IMR-90 (cell line): Measurements from ENCODE around the gene ARFGAP3. TPM values are rescaled to one million over a fixed set of nuclear protein-coding genes. Genes with fewer than 3 reads are reported as not detected.

ENCODE experiments used
- ATAC-seq: fragments of 200-7000 bp; cut with Tn5 transposase; 2 replicates; pipeline ENCODE4 v1.9.1; 2020; ENCODE audit warnings: low read depth, mild to moderate bottlenecking, moderate library complexity
- BruUV-seq: library from RNA; stranded (reverse); fragments of 400-500 nt; replicated peaks from 2 replicates; lab custom pipeline; 2021; lab: Mats Ljungman, UMichigan
- CTCF ChIA-PET: fragments of 300-600 bp; formaldehyde crosslinking; extraction: SDS; loops from one replicate; lab custom pipeline; 2021; ENCODE audit warnings: antibody characterized with exemption; lab: Yijun Ruan, JAX
- POLR2A ChIA-PET: fragments of 300-600 bp; sonication (Branson Sonifier 250); formaldehyde crosslinking; loops from one replicate; lab custom pipeline; 2022; ENCODE audit warnings: antibody characterized with exemption; ENCODE audit not compliant: unreplicated experiment; lab: Charles Lee
- DNase-seq: peaks from one replicate; pipeline ENCODE4 v3.0.0; 2013
- H2AFZ ChIP-seq: replicated peaks from 2 replicates; pipeline ENCODE3; 2013; ENCODE audit warnings: low read length, mild to moderate bottlenecking; ENCODE audit not compliant: poor library complexity
- H2AK5ac ChIP-seq: 2 replicates; pipeline ENCODE4 v1.6.1; 2013; ENCODE audit warnings: low read depth, low read length, inconsistent platforms
- H2AK9ac ChIP-seq: replicated peaks from 2 replicates; pipeline ENCODE3; 2013; ENCODE audit warnings: mild to moderate bottlenecking, low read depth, low read length, moderate library complexity; ENCODE audit not compliant: poor library complexity
- H2BK120ac ChIP-seq: 2 replicates; pipeline ENCODE4 v1.6.1; 2013; ENCODE audit warnings: low read depth, low read length, inconsistent platforms
- H2BK15ac ChIP-seq: 3 replicates; pipeline ENCODE4 v1.6.1; 2013; ENCODE audit warnings: low read depth, low read length, inconsistent platforms
- H2BK20ac ChIP-seq: 2 replicates; pipeline ENCODE4 v1.6.1; 2013; ENCODE audit warnings: low read depth, mild to moderate bottlenecking, inconsistent platforms, low read length, moderate library complexity
- H2BK5ac ChIP-seq: 2 replicates; pipeline ENCODE4 v1.6.1; 2013; ENCODE audit warnings: mild to moderate bottlenecking, low read depth, low read length, inconsistent platforms; ENCODE audit not compliant: poor library complexity, severe bottlenecking
- H3K14ac ChIP-seq: replicated peaks from 2 replicates; pipeline ENCODE4 v1.6.1; 2013; ENCODE audit warnings: low read depth, low read length, inconsistent platforms
- H3K18ac ChIP-seq: 2 replicates; pipeline ENCODE4 v1.6.1; 2013; ENCODE audit warnings: low read depth, low read length, control low read depth
- H3K23ac ChIP-seq: 2 replicates; pipeline ENCODE4 v1.6.1; 2013; ENCODE audit warnings: low read depth, low read length, inconsistent platforms
- H3K27ac ChIP-seq: 2 replicates; pipeline ENCODE4 v1.5.1; 2013; ENCODE audit warnings: mild to moderate bottlenecking, control low read depth, low read length; ENCODE audit not compliant: insufficient read depth
- H3K27me3 ChIP-seq: 2 replicates; pipeline ENCODE4 v1.6.1; 2013; ENCODE audit warnings: low read length; ENCODE audit not compliant: control insufficient read depth, insufficient read depth
- H3K36me3 ChIP-seq: 2 replicates; pipeline ENCODE4 v1.6.1; 2013; ENCODE audit warnings: low read length, mixed read lengths; ENCODE audit not compliant: control insufficient read depth, insufficient read depth
- H3K4ac ChIP-seq: 2 replicates; pipeline ENCODE4 v1.6.1; 2013; ENCODE audit warnings: low read depth, low read length, inconsistent platforms
- H3K4me1 ChIP-seq: 2 replicates; pipeline ENCODE4 v1.6.1; 2013; ENCODE audit warnings: low read length, mixed read lengths; ENCODE audit not compliant: control insufficient read depth, insufficient read depth
- H3K4me2 ChIP-seq: 2 replicates; pipeline ENCODE4 v1.6.1; 2013; ENCODE audit warnings: low read depth, mild to moderate bottlenecking, control low read depth, low read length, moderate library complexity
- H3K4me3 ChIP-seq: 2 replicates; pipeline ENCODE4 v1.5.1; 2013; ENCODE audit warnings: low read depth, mild to moderate bottlenecking, control low read depth, low read length, moderate library complexity; ENCODE audit not compliant: insufficient read depth
- H3K56ac ChIP-seq: 2 replicates; pipeline ENCODE4 v1.6.1; 2013; ENCODE audit warnings: low read length, inconsistent platforms; ENCODE audit not compliant: insufficient read depth; ENCODE audit errors: extremely low read depth
- H3K79me1 ChIP-seq, 2 experiments: 2 replicates each; pipeline ENCODE4 v1.6.1; 2013; ENCODE audit warnings: low read length in 2 of 2, inconsistent platforms in 1 of 2, low read depth in 1 of 2
- H3K9ac ChIP-seq: 2 replicates; pipeline ENCODE4 v1.6.1; 2013; ENCODE audit warnings: low read depth, low read length, control low read depth
- H3K9me1 ChIP-seq: 2 replicates; pipeline ENCODE4 v1.6.1; 2013; ENCODE audit warnings: low read length, inconsistent platforms; ENCODE audit not compliant: insufficient read depth
- H3K9me3 ChIP-seq: 2 replicates; pipeline ENCODE4 v1.6.1; 2013; ENCODE audit warnings: low read length; ENCODE audit not compliant: control insufficient read depth, insufficient read depth
- H4K20me1 ChIP-seq: 2 replicates; pipeline ENCODE4 v1.6.1; 2013; ENCODE audit warnings: low read length, inconsistent platforms; ENCODE audit not compliant: insufficient read depth
- H4K5ac ChIP-seq: 2 replicates; pipeline ENCODE4 v1.6.1; 2013; ENCODE audit warnings: mild to moderate bottlenecking, low read depth, low read length, control low read depth
- H4K8ac ChIP-seq, 2 experiments: 2 replicates each; pipeline ENCODE4 v1.6.1; 2013; ENCODE audit warnings: low read depth in 2 of 2, low read length in 2 of 2, control low read depth in 1 of 2, inconsistent platforms in 1 of 2
- H4K91ac ChIP-seq: 2 replicates; pipeline ENCODE4 v1.6.1; 2013; ENCODE audit warnings: low read depth, low read length, inconsistent platforms; ENCODE audit not compliant: insufficient read depth
- BHLHE40 ChIP-seq: fragments of 150-350 bp; IDR thresholded peaks from 2 replicates; pipeline ENCODE4 v1.6.1; 2016; ENCODE audit warnings: mild to moderate bottlenecking, low read depth, low read length
- CEBPB ChIP-seq: IDR thresholded peaks from 2 replicates; pipeline ENCODE4 v1.6.1; 2012; ENCODE audit warnings: low read depth, low read length, improper control_type of control experiment
- FOS ChIP-seq: fragments of 150-350 bp; IDR thresholded peaks from 2 replicates; pipeline ENCODE4 v1.6.1; 2016; ENCODE audit warnings: low read depth, low read length
- MAZ ChIP-seq: IDR thresholded peaks from 2 replicates; pipeline ENCODE4 v1.6.1; 2012; ENCODE audit warnings: low read depth, mild to moderate bottlenecking, low read length, improper control_type of control experiment, moderate library complexity, borderline replicate concordance
- POLR2A ChIP-seq: IDR thresholded peaks from 2 replicates; pipeline ENCODE4 v1.6.1; 2012; ENCODE audit warnings: mild to moderate bottlenecking, low read depth, low read length
- WGBS, 2 experiments: methylation state at CpG; one replicate each; pipeline versions ENCODE4 v1.1.5 to v1.1.7; 2013; ENCODE audit warnings: missing lambda C conversion rate in 2 of 2; ENCODE audit not compliant: insufficient read length in 1 of 2; ENCODE audit errors: extremely low coverage in 2 of 2; 5-methylcytosine and 5-hydroxymethylcytosine counted together
- dilution Hi-C: fragments of 300-500 bp; cut with HindIII; formaldehyde crosslinking; loops from one replicate; pipeline ENCODE4 v1.14.3; 2018; ENCODE audit warnings: low sequenced_read_pairs; ENCODE audit not compliant: unreplicated experiment
- in situ Hi-C: fragments of 300-500 bp; cut with MboI; formaldehyde crosslinking; loops from 3 replicates; pipeline ENCODE4 v1.14.3; 2019; ENCODE audit warnings: low sequenced_read_pairs, inconsistent platforms, mixed read lengths
- intact Hi-C: fragments of 100-400 bp; cut with micrococcal nuclease; formaldehyde crosslinking; loops from 2 replicates; pipeline ENCODE4 v1.10.0; 2022
- polyA plus RNA-seq, 3 experiments: library from polyadenylated mRNA; depleted of rRNA; stranded (reverse); fragments of >200 nt; gene quantifications; 2 replicates each; pipeline ENCODE4 v1.2.3, GENCODE V29; 2012; ENCODE audit warnings: low replicate concordance in 1 of 3
- total RNA-seq: library from RNA; depleted of rRNA; stranded (reverse); fragments of >200 nt; gene quantifications from 2 replicates; pipeline ENCODE4 v1.2.3, GENCODE V29; 2012
- TF ChIP-seq, protein P1 (sequence below): conservative IDR thresholded peaks from 2 replicates; pipeline ENCODE4 v1.5.1; 2012; ENCODE audit warnings: mild to moderate bottlenecking, low read depth, low read length, improper control_type of control experiment

ARFGAP3 gene
- total and polyA plus RNA-seq, 2 of the 4 experiments (the other 2 are of a cell fraction): 50.0 to 70.1 TPM

GRCh38 chr22:42760806-42761565, 96.1 kb downstream of the ARFGAP3 start (continued):
- no peak for TF ChIP-seq BHLHE40

DNA sequence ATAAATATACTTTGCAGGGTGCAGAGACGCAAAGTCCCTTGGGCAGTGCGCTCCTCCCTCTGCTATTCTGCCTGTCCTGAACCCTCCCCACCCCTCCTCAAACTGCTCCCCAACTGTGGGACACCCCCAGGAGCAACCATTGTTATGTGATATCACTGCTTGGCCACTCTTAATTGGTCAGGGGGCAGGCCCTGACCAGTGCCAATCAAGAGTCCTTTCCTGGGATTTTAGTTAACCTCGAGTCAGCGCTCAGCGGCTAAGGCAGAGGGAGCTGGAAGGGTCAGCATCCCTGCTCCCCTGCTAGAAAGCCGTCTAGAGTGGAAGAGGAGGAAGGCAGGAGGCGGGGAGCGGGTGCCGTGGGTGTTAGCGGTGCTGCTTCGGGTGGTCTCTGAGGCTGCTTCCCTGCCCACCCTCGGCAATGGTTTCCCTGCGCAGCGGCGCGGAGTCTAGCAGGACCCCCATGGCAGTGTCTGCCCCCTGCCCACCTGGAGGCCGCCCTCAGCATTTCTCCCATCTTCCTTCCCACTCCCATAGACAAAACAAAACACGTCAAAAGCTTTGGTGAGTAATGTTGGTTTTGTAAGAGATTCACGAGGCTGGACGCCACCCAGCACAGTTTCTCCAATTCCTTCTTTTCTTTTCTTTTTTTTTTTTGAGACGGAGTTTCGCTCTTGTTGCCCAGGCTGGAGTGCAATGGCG, 98.0 kb downstream of the ARFGAP3 start:
- H3K4ac ChIP-seq: peak overlapping the region; percentile 78
- no peak overlapping the region for H3K4me3 ChIP-seq
- peak overlapping the region; percentile 83 for H2BK120ac ChIP-seq
- DNase-seq: peak; percentile 86
- intact Hi-C loops: no loop called here
- no TSS peak for BruUV-seq
- peak overlapping the region; percentile 83; the same call in 1 of the 2 replicates for H2AK5ac ChIP-seq
- H3K36me3 ChIP-seq: no peaks in the 10 kb centered on the region
- H2BK5ac ChIP-seq: peak overlapping the region; percentile 46
- H2BK20ac ChIP-seq: peak overlapping the region; percentile 89
- ATAC-seq: 0 out of 2 replicates have a peak, but pooled peaks have one; percentile 22
- peaks cover 16% of the 10 kb centered on the region for H3K4me1 ChIP-seq
- H3K9ac ChIP-seq: no peak overlapping the region
- in situ Hi-C loops: no loop called here
- TF ChIP-seq POLR2A (no peak), CEBPB (peak; percentile 55), FOS (peak; percentile 54; the same call in 1 of the 2 replicates), MAZ (0 out of 2 replicates have a peak, but pooled peaks have one; percentile 20), BHLHE40 (peak; percentile 72)
- TF ChIP-seq, protein P1, sequence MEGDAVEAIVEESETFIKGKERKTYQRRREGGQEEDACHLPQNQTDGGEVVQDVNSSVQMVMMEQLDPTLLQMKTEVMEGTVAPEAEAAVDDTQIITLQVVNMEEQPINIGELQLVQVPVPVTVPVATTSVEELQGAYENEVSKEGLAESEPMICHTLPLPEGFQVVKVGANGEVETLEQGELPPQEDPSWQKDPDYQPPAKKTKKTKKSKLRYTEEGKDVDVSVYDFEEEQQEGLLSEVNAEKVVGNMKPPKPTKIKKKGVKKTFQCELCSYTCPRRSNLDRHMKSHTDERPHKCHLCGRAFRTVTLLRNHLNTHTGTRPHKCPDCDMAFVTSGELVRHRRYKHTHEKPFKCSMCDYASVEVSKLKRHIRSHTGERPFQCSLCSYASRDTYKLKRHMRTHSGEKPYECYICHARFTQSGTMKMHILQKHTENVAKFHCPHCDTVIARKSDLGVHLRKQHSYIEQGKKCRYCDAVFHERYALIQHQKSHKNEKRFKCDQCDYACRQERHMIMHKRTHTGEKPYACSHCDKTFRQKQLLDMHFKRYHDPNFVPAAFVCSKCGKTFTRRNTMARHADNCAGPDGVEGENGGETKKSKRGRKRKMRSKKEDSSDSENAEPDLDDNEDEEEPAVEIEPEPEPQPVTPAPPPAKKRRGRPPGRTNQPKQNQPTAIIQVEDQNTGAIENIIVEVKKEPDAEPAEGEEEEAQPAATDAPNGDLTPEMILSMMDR: no peak
- peak overlapping the region; percentile 67 for H3K18ac ChIP-seq
- no peaks in the 10 kb centered on the region for H3K79me1 ChIP-seq
- peak overlapping the region; percentile 71 for H4K5ac ChIP-seq
- peak overlapping the region in 1 of 2 experiments; percentile 74; a peak in 1 of 4 replicates for H4K8ac ChIP-seq
- peaks cover 17% of the 10 kb centered on the region for H3K9me1 ChIP-seq
- peak overlapping the region; percentile 58 for H3K14ac ChIP-seq
- peak overlapping the region; percentile 73 for H4K91ac ChIP-seq
- H3K23ac ChIP-seq: no peak overlapping the region
- ChIA-PET CTCF (no interaction called here), POLR2A (no interaction called here)
- H3K27me3 ChIP-seq: no peaks in the 10 kb centered on the region
- peak overlapping the region; percentile 46 for H3K27ac ChIP-seq
- dilution Hi-C loops: no loop called here
- no peaks in the 10 kb centered on the region for H3K9me3 ChIP-seq
- no peak overlapping the region for H3K4me2 ChIP-seq
- H2BK15ac ChIP-seq: peak overlapping the region; percentile 39; the same call in 2 of the 3 replicates
- H3K56ac ChIP-seq: no peak overlapping the region
- no peaks in the 10 kb centered on the region for H4K20me1 ChIP-seq
- peak overlapping the region; percentile 26 for H2AFZ ChIP-seq
- peak overlapping the region; percentile 92 for H2AK9ac ChIP-seq
- WGBS, 2 experiments: 55% methylated on average over 2 of the region's 23 CpGs; no CpG with 5 or more reads in 1 of the 2 experiments
